ENCODE data around the gene PPP2R2B.

DNA sequence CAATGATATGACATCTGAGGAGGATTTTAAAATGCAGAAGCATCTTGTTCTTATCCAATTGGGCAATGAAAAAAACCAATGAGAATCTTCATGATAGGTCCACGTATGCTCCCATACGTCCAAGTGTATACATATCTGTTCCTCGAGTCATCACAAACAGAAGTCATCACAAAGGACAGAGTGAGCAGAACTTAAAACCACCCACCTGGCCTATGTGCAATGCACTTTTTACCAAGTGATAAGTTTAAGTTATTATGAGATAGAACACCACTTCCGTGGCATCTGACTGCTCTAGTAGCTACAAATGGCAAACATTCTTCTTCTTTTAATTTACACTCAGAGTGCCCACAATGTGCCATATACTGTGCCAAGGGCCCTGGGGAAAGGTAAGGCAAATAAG, 82.4 kb downstream of the PPP2R2B start:
- TF ChIP-seq POLR2A (IDR thresholded peaks at IDR 0.05) = no peak
- TF ChIP-seq, protein P1, sequence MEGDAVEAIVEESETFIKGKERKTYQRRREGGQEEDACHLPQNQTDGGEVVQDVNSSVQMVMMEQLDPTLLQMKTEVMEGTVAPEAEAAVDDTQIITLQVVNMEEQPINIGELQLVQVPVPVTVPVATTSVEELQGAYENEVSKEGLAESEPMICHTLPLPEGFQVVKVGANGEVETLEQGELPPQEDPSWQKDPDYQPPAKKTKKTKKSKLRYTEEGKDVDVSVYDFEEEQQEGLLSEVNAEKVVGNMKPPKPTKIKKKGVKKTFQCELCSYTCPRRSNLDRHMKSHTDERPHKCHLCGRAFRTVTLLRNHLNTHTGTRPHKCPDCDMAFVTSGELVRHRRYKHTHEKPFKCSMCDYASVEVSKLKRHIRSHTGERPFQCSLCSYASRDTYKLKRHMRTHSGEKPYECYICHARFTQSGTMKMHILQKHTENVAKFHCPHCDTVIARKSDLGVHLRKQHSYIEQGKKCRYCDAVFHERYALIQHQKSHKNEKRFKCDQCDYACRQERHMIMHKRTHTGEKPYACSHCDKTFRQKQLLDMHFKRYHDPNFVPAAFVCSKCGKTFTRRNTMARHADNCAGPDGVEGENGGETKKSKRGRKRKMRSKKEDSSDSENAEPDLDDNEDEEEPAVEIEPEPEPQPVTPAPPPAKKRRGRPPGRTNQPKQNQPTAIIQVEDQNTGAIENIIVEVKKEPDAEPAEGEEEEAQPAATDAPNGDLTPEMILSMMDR (IDR thresholded peaks at IDR 0.05) = no peak
